Neural progenitor cell (in vitro differentiated cells): ENCODE data around the gene DCTN4.

Source experiments
- EZH2 ChIP-seq: fragments of 200-600 bp; sonication (generic); IDR thresholded peaks from 2 replicates; pipeline ENCODE4 v1.6.1; 2017; ENCODE audit warnings: antibody characterized with exemption, mild to moderate bottlenecking, moderate library complexity
- EZH2phosphoT487 ChIP-seq: fragments of 200-600 bp; sonication (generic); IDR thresholded peaks from 2 replicates; pipeline ENCODE4 v1.6.1; 2017; ENCODE audit warnings: antibody characterized with exemption
- TF ChIP-seq, protein P1 (sequence below): fragments of 200-600 bp; sonication (generic); IDR thresholded peaks from 2 replicates; pipeline ENCODE4 v1.5.1; 2017; ENCODE audit warnings: antibody characterized with exemption, mild to moderate bottlenecking

DNA sequence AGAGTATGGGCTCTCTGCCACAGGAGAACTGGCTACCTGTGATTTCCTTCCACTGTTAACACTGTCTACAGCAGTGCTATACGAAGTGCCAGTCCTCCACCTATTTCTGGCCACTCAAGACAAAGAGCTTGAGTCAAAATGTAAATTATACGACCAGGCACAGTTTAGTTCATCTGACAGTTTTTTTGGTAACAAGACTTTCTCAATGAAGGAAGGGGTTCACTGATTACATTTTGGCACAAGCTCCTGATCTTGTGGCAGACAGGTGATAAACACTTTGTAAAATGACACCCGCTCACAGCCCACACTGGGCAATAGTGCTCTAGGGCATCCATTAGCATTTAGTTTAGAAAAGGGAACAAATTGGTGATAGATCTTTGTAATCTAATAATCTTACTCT, 66.5 kb downstream of the DCTN4 start:
- TF ChIP-seq EZH2: no peak
- TF ChIP-seq, protein P1, sequence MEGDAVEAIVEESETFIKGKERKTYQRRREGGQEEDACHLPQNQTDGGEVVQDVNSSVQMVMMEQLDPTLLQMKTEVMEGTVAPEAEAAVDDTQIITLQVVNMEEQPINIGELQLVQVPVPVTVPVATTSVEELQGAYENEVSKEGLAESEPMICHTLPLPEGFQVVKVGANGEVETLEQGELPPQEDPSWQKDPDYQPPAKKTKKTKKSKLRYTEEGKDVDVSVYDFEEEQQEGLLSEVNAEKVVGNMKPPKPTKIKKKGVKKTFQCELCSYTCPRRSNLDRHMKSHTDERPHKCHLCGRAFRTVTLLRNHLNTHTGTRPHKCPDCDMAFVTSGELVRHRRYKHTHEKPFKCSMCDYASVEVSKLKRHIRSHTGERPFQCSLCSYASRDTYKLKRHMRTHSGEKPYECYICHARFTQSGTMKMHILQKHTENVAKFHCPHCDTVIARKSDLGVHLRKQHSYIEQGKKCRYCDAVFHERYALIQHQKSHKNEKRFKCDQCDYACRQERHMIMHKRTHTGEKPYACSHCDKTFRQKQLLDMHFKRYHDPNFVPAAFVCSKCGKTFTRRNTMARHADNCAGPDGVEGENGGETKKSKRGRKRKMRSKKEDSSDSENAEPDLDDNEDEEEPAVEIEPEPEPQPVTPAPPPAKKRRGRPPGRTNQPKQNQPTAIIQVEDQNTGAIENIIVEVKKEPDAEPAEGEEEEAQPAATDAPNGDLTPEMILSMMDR: no peak
- TF ChIP-seq EZH2phosphoT487: no peak
